Fibroblast of villous mesenchyme (primary cell): ENCODE results near the gene SH3RF3. TPM values are rescaled to one million over a fixed set of nuclear protein-coding genes. Genes with fewer than 3 reads are reported as not detected.

Experiments
- DNase-seq: peaks from one replicate; pipeline ENCODE4 v3.0.0-alpha.2; 2010; ENCODE audit warnings: low read depth
- H3K4me3 ChIP-seq: 2 replicates; pipeline ENCODE4 v1.5.1; 2011; ENCODE audit warnings: low read depth, mild to moderate bottlenecking, low read length
- total RNA-seq: library from RNA; depleted of rRNA; stranded (reverse); fragments of >200 nt; gene quantifications from 2 replicates; pipeline ENCODE4 v1.2.3, GENCODE V29; 2012
- TF ChIP-seq, protein P1 (sequence below): IDR thresholded peaks from 2 replicates; pipeline ENCODE4 v1.5.1; 2012; ENCODE audit warnings: low read depth, mild to moderate bottlenecking, low read length; ENCODE audit not compliant: insufficient read depth

SH3RF3 gene
- total RNA-seq, 1 donor = 13.4 TPM

DNA sequence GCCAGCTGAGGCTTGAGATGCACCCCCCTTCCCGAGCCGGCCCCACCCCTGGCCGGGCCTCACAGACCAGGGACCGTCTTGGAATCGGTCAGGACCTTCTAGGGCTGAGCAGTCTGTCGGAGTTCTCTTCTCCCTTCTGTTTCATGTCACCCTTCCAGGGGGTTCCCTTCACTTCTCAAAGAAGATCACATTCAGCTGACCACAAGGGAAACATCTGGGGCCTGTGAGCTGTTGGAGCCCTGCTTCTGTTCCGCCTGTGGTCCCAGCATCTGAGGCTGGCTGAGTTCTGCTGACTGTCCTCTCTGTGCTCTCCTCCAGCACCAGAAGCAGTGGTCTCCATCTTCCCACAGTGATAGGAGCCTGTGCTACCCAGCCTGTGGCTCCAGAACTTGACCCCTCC is 378.2 kb downstream of the SH3RF3 start:
- TF ChIP-seq, protein P1, sequence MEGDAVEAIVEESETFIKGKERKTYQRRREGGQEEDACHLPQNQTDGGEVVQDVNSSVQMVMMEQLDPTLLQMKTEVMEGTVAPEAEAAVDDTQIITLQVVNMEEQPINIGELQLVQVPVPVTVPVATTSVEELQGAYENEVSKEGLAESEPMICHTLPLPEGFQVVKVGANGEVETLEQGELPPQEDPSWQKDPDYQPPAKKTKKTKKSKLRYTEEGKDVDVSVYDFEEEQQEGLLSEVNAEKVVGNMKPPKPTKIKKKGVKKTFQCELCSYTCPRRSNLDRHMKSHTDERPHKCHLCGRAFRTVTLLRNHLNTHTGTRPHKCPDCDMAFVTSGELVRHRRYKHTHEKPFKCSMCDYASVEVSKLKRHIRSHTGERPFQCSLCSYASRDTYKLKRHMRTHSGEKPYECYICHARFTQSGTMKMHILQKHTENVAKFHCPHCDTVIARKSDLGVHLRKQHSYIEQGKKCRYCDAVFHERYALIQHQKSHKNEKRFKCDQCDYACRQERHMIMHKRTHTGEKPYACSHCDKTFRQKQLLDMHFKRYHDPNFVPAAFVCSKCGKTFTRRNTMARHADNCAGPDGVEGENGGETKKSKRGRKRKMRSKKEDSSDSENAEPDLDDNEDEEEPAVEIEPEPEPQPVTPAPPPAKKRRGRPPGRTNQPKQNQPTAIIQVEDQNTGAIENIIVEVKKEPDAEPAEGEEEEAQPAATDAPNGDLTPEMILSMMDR = no peak
- DNase-seq = peak; percentile 38
- no peak overlapping the region for H3K4me3 ChIP-seq

DNA sequence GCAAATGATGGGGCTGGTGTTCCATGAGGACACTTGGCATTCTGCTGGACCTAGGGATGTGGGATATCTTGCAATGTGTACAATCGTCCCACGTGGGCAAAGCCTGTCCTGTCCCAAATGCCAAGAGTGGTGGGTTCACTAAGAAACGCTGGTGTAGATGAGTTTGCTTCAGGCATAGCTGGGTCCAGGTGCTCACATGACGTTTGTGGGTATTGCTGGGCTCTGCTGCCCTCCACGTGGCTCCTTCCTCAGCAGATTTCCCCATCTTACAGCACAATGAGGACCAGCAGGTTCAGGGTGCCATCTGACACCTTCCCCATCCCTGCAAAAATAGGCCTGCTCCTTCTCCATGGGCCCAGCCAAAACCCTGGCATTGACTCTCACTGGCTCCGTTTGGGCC is 378.8 kb downstream of the SH3RF3 start:
- H3K4me3 ChIP-seq = no peak overlapping the region
- DNase-seq = no peak
- TF ChIP-seq, protein P1 = no peak

DNA sequence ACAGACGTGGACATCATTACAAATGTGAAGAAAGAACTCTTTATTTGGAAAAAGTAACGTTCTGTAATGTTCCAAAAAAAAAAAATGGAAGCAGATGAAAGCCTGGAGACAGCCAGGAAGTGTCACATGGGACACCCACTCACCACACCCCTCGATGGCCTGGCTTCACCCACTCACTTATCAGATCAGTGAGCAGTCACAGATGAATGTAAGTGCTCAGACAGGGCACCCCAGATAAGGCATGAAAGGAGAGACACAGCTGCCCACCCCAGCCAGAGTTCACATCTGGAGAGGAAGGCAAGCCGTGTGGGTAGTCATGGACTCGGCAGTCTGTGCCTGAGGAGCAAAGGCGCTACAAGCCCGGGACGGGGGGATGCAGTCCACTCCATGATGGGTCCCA is 379.6 kb downstream of the SH3RF3 start:
- DNase-seq = no peak
- no peak overlapping the region for H3K4me3 ChIP-seq
- TF ChIP-seq, protein P1 = no peak

DNA sequence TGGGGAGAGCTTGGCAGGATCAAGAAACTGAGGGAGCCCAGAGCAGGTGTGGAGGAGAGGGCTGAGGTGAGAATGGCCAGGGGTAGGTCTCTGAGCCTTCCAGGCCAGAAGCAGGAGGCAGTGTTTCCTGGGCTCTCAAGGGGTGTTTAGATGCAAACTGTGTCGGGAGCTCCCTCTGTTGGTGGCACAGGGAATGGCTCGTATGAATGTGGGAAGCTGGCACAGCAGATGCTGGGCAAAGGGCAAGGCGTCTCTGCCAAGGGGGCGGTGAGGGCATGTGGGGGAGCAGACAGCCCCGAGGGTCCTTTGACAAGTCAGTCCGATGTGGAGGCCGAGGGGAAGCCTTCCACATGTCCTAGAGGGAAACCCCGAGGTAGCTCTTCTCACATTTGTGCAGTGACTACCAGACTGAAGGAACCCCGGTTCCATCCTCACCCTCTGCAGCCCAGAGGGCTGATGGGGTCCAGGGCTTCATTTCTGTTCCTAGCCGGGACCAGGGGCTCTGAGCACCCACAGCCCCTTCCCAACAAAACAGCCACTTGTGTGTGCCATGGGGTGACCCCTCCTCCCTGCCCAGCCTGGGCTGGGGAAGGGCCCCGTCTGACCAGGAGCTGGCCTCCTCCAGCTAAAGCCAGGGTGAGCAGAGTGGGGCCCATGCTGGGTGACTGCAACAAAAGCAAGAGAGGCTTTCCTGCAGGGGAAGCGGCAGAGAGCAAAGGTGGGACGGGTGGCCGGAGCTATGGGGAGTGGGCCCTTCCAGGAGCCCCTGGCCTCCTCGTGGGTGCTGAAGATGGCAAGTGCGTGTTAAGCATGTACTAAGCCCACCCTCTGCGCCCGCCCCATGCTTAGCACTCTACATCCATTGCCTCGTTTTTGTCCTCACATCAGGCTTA is 381.4 kb downstream of the SH3RF3 start:
- peak; percentile 81 for DNase-seq
- no peak overlapping the region for H3K4me3 ChIP-seq

DNA sequence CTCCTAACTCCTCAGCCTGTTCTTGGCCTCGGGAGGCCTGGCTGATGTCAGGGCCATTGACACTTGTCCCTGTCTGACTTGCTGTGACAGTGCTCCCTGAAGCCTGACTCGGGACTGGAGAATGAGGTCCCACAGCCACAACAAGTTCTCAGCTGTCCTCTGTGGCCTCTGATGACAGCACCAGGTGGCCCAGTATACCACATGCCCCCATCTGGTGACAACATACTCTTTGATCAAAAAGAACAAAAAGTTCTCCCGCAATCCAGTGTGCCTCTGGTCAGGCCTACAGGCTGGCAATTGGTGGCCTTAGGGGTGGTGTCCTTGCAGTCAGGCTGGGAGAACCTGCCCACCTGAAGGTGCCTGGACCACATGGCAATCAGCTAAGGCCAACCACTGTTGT is 382.2 kb downstream of the SH3RF3 start:
- no peak overlapping the region for H3K4me3 ChIP-seq
- TF ChIP-seq, protein P1 = no peak
- DNase-seq = no peak

More for the DNA sequence above, 381.4 kb downstream of the SH3RF3 start:
- TF ChIP-seq, protein P1 = peak; percentile 97

DNA sequence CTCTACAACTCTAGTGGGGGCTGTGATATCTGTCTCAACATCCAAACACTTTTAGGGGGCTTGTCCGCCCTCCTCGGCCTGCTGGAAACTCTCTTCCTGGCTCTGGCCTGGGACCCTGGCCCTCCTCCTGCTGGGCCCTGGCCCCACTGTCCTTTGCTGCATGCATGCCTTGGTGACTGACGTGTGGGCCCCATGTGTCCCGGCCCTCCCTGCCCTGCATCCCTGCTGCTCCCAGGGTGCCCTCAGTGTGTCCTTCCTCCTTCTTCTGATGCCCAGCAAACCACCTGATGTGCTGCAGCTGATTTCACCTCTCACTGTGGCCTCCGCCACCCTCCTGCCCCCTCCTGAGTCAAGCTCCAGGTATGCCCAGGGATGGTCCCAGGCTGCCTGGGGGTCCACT is 383.1 kb downstream of the SH3RF3 start:
- TF ChIP-seq, protein P1 = no peak
- H3K4me3 ChIP-seq = no peak overlapping the region
- DNase-seq = no peak

DNA sequence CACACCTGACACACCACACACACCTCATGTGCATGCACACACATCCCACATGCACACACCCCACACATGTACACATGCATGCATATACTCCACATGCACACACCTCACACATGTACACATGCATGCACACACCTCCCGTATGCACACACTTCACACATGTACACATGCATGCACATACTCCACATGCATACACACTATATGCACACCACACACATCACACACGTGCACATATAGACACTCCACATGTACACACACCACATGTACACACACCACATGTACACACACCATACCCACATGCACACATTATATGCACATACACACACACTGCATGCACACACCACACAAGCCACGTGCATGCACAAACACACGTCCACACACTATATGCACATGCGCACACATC is 384.2 kb downstream of the SH3RF3 start:
- TF ChIP-seq, protein P1 = no peak
- no peak for DNase-seq
- H3K4me3 ChIP-seq = no peak overlapping the region
